Epithelial cell of prostate (primary cell): ENCODE data around the gene AVPR2.
A peak's percentile ranks its signal among the peaks of the same experiment; 100 is the strongest.

Experiments used
- DNase-seq: peaks from one replicate; pipeline ENCODE4 v3.0.0-alpha.2; 2011; ENCODE audit warnings: low read depth, low spot score
- H3K27ac ChIP-seq: fragments of 450-650 bp; 2 replicates; pipeline ENCODE4 v1.5.1; 2017; ENCODE audit warnings: mild to moderate bottlenecking

Gene AVPR2

DNA sequence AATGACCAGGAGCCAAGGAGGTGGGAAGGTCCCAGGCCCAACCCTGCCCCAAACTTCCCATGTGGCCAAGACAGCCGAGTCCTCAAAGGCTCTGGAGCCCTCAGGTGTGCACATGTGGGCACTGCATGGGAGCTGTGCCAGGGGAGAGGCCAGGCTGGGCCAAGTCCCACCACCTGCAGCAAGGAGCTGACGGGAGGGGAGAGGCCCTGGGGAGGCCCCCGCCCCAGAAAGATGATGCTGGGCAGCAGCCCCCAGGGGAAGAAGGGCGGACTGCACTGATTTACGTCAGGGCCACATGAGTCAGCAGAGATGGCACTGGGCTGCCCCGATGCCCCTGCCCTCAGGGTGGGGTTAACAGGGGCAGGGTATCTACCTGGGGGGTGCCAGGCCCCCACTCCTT, 19.9 kb upstream of the AVPR2 start:
- DNase-seq: no peak
- no peak overlapping the region for H3K27ac ChIP-seq

DNA sequence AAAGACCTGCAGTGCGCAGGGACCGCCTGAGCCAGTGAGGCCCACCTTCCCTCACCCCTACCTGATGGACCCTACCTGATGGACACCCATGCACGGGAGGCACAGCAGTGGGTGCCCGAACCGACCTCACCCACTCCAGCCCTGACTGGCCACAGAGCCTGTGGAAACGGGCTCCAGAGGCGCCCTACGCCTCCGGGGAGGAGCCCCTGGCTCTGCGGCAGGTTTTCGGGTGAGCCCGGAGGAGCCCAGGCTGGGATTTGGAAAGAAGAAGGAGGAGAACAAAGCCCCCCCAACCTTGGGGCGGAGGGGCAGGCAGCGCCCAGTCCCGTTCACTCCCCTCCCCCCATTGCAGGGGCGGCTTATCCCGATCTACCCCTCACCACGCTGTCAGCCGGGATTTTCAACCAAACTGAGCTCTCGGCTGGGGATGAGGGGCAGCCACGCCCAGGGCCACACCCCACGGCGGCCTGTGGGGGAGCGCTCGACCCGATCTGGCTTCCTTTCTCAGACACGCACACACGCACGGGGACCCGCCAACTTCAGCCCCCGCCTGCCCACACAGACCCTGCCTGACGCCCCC, 19.2 kb upstream of the AVPR2 start:
- no peak overlapping the region for H3K27ac ChIP-seq
- no peak for DNase-seq

DNA sequence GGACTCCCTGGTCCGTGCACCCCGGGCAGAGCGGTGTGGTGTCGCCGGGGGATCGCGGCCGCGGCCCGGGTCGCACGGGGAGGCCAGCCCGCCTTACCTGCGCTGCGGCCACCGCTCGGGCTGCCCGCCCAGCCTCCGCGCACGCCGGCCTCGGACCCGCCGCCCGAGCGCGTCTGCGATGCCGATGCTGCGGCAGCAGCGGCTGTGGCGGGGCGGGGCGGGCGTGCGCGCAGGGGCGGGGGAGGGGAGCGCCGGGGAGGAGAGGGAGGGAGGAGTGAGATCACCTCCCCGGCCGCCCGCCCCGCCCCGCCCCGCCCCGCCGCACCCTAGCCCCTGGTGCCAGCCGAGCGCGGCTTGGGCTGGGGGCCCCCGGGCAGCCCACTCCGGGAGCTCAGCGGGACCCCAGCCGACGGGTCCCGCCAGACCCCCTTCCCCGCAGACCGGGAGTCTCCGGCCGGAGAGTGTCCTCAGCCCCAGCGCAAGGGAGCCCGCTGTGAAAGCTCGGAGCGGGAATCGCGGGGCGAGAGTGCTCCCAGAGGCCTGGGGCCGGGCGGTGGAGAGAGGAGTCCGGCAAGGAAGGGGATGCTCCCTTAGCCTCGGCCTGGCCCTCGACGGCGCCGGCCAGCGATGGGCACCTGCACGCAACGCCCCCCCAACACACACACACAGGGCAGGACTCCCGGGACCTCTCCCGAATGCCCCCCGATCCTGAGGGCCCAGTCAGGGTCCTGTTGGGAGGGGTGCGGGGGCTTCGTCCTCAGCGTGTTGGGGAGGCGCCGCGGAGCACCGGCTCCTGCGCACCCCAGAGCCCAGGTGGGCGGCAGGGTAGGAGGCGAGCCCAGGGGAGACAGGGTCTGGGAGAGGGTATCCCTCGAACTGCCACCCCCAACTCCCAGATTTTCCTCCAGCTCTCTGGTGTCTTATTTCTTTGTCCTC, 18.2 kb upstream of the AVPR2 start, which contains the start of gene L1CAM:
L1CAM (minus strand) TSS at position 206 of the 936 bp plus-strand sequence. CDS start 10,337 bp downstream, outside the sequence.
- no peak for DNase-seq
- H3K27ac ChIP-seq: no peak within 1 kb of the TSS

DNA sequence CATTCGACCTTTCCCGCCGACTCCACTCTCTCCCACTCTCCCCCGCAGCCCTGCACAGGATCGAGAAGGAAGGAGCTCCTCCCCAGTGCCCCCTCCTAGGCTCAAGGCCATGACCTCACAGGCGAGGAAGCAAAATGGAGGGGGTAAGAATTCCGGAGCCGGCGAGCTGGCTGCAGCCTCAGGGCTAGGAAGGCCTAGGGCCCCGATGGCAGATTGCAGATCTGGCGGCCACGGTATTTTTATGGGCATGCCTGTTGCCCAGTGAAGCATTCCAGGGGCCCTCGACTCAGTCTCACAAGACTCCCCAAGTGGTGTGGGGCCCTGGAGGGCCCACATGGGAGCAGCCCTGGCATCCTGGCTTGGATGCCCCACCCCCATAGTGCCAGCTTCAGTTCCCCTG, 17.6 kb upstream of the AVPR2 start:
- DNase-seq: no peak
- no peak overlapping the region for H3K27ac ChIP-seq

DNA sequence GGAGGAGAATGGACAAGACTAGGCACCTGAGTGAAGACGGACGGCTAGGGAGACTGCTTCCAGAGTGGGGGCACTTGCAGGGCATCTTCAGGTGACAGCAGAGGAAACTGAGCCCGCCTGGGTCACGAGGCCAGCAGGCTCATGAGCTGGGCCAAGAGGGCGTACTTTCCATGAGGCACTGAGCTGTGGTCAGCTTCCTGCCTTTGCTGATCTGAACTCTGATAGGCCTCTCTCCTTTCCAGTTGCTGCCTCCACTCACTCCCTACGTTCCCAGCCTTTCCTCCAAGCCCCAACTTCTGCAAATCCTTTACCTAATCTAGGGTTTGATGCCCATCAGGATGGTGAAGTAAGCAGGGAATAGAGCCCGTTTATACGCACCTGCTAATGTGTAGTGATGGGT, 17.1 kb upstream of the AVPR2 start:
- DNase-seq: no peak
- H3K27ac ChIP-seq: no peak overlapping the region

DNA sequence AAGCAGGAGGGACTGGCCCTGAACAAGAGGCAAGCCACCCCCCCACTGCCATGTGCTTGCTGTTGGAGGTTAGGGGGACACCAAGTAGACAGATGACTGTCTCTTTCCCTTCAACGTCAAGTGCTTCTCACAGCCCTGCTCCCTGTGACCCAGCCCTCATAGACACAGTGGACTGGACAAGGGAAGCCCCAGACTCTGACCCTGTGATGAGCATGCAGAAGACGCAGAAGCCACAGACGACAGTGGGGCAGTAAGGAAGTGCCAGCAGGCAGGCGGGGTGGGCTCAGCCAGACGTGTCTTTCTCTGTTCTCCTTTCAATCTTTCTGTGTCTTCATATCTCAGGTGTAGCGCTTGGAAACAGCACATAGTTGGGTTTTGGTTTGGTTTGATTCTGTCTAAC, 16.1 kb upstream of the AVPR2 start:
- no peak for DNase-seq
- no peak overlapping the region for H3K27ac ChIP-seq

DNA sequence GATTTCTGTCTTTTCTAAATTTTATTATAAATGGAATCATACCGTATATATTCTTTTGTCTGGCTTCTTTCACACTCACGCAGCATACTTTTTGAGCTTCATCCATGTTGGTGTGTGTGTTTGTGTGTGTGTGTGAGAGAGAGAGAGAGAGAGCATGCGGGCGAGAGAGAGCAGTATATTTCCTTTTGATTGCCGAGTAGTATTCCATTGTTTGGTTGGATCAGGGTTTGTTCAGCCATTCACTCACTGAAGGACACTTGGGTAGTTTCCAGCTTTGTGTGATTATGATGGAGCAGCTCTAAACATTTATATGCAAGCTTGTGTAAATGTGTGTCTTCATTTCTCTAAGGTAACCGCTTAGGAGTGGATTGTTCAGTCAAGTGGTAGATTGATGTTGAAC, 15.3 kb upstream of the AVPR2 start:
- H3K27ac ChIP-seq: no peak overlapping the region
- no peak for DNase-seq

DNA sequence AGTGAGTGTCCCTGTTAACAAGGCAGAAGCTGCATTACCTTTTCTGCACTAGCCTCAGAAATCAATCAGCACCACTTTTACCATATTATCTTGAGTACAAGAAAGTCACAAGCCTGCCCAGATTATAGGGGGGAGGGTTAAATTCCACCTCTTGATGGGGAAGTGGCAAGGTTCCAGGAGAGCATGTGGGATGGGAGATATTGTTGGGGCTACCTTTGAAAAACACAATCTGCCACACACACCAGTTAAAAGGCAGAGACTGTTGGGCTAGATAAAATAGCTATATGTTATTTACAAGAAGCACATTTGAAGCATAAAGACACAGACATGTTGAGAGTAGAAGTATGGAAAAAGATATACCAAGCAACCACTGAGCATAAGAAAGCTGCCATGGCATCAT, 6.6 kb upstream of the AVPR2 start:
- DNase-seq: no peak
- no peak overlapping the region for H3K27ac ChIP-seq

DNA sequence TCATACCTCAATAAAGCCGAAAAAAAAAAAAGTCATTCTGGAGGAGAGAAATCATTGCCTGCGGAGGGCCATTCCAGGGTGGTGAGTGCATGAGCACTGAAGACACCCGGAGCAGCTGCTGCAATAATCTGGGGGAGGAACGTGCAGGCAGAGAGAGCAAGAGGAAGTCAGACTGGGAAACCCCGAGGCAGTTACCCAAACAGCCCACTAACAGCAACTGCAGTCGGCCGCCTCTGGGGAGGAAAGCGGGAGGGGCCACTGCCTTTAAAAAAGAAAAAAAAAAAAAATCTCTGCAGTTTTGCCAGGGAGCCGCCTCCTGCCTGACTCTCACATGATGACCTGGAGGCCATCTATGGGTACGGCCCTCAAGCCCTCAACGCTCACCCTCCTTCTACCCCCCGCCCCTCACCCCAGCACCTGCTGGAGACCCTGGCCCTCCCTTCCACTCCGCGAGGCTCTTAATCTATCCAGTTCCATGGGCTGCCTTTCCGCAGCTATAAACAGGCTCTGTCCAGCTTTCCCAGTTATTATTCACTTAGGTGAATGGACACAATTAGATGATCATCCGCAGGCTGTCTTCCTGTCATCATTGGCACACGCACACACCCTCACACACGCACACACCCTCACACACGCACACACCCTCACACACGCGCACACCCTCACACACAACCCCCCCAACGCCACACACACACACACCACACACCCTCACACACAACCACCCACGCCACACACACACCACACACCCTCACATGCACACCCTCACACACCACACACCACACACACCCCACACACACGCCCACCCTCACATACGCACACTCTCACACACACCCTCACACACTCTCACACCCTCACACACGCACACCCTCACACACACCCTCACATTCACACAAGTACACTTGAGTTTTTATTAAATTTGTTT, 3.4 kb upstream of the AVPR2 start:
- H3K27ac ChIP-seq: no peak overlapping the region
- DNase-seq: peak; percentile 22

DNA sequence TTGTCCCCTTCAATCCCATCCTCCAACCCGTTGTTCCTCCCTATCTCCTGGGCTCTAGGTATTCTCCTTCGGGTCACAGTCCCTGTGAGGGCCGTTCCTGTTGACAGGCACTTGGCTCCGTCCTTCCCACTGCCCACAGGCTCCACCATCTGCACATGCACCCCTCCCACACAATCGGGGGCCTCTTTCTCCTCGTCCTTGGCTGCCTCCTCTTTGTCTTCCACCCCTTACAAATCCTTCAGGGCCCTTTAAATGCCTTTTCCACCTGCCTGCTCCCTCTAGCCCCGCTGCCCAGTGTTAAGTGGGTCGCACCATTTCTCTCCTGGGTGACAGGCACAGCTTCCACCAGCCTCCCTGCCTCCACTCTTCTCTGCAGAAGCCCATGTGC, 2.7 kb upstream of the AVPR2 start:
- H3K27ac ChIP-seq: no peak overlapping the region
- DNase-seq: no peak

DNA sequence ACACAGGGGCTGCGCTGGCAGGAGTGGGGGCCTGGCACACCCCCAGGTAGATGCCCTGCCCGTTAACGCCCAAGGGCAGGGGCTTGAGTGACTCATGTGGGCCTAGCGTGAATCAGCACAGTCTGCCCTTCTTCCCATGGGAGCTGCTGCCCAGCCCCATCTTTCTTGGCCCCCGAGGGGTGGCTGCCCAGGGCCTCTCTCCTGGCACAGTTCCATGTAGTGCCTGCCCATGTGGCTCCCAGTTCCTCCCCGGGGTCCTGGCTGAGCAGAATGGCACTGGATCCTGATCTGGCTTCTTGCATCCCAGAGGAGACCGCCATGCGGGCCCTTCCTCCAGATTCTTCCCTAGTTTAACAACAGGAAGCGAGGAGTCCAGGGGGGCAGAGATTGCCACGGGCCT, 2.1 kb upstream of the AVPR2 start:
- no peak overlapping the region for H3K27ac ChIP-seq
- DNase-seq: no peak

DNA sequence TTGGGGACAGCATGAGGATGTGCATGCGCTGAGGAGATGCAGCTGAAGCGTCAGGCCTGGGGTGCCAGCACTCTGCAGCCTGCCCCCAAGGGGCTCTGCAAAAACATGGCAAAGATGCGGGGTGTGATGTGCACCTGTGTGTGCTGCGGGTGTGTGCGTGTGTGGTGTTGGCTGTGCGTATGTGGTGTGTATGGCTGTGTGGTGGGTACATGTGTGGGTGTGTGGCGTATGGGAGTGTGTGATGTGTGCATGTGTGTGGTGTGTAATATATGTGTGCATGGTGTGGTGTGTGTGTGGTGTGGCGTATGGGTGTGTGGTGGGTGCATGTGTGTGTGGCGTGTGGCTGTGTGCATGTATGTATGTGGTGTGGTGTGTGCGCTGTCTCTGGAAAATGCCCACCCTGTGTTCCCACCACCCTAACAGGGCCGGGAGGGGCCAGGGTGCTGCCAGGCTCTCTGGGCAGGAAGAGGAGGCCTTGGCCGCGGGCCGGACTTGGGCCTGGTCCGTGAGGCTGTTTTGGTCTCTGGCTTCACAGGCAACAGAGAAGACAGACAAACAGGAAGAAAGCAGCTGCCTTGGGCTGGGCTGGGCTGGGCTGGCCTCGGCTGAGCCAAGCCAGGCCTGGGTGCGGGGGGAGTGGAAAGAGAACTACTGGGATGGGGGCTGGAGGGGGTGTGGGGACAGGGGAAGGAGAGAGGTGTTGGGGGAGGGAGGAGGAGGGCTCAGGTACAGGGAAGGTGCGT, 1.1 kb upstream of the AVPR2 start:
- DNase-seq: no peak
- H3K27ac ChIP-seq: no peak overlapping the region

DNA sequence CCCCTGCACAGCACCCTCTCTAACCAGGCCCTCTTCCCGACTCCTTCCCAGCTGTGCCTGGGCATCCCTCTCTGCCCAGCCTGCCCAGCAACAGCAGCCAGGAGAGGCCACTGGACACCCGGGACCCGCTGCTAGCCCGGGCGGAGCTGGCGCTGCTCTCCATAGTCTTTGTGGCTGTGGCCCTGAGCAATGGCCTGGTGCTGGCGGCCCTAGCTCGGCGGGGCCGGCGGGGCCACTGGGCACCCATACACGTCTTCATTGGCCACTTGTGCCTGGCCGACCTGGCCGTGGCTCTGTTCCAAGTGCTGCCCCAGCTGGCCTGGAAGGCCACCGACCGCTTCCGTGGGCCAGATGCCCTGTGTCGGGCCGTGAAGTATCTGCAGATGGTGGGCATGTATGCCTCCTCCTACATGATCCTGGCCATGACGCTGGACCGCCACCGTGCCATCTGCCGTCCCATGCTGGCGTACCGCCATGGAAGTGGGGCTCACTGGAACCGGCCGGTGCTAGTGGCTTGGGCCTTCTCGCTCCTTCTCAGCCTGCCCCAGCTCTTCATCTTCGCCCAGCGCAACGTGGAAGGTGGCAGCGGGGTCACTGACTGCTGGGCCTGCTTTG, 1.1 kb downstream of the AVPR2 start:
- no peak for DNase-seq
- H3K27ac ChIP-seq: no peak overlapping the region

DNA sequence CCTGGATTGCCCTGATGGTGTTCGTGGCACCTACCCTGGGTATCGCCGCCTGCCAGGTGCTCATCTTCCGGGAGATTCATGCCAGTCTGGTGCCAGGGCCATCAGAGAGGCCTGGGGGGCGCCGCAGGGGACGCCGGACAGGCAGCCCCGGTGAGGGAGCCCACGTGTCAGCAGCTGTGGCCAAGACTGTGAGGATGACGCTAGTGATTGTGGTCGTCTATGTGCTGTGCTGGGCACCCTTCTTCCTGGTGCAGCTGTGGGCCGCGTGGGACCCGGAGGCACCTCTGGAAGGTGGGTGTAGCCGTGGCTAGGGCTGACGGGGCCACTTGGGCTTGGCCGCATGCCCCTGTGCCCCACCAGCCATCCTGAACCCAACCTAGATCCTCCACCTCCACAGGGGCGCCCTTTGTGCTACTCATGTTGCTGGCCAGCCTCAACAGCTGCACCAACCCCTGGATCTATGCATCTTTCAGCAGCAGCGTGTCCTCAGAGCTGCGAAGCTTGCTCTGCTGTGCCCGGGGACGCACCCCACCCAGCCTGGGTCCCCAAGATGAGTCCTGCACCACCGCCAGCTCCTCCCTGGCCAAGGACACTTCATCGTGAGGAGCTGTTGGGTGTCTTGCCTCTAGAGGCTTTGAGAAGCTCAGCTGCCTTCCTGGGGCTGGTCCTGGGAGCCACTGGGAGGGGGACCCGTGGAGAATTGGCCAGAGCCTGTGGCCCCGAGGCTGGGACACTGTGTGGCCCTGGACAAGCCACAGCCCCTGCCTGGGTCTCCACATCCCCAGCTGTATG, 1.8 kb downstream of the AVPR2 start:
- no peak overlapping the region for H3K27ac ChIP-seq
- no peak for DNase-seq

DNA sequence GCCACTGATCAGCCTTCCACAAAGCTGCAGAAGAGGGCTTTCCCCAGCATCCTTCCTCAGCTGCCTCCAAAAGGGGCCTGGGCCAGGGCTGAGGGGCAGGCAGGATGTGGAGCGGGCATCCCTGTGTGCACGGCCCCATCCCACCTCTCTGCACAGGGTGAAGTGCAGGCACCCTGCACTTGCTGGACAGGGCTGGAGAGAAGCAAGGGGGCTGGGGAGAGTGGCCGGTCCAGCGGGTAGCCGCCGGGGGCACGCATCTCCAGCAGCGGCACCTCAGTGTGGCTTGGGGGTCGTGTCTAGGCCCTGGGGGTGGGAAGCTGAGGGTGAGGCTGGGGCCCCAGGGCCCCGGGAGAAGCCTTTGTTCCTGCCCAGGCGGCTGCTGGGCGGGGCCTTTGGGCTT, 3.0 kb downstream of the AVPR2 start:
- DNase-seq: no peak
- H3K27ac ChIP-seq: no peak overlapping the region

DNA sequence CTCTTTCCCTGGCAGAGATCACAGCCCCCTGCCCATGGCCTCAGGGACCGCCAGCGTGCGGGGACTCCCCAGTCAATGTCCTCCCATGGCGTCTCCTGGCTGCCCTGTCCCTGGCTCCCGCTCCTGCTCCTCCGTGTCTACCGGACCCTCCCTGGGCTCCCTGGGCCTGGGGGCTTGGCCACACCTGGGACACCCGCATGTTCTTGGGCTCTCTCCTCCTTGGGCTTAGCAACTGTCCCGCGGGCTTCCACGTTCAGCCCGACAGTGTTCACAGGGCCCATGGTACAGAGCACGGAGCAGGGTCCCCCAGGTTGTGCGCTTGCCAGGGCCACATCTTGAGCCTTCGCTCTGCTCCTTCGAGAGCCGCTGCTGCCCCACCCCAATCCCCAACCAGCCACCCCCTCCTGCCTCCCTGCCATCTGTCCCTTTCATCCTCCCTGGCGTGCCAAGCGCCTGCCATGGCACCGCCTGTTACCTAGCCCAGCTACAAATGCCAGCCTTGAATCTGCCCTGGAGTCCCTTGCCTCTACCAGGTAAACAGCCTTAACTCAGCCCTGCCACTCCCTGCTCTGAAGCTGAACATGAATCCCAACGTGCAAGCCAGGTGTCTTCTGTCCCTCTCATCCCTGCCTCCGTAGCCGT, 3.9 kb downstream of the AVPR2 start:
- H3K27ac ChIP-seq: no peak overlapping the region
- DNase-seq: no peak

DNA sequence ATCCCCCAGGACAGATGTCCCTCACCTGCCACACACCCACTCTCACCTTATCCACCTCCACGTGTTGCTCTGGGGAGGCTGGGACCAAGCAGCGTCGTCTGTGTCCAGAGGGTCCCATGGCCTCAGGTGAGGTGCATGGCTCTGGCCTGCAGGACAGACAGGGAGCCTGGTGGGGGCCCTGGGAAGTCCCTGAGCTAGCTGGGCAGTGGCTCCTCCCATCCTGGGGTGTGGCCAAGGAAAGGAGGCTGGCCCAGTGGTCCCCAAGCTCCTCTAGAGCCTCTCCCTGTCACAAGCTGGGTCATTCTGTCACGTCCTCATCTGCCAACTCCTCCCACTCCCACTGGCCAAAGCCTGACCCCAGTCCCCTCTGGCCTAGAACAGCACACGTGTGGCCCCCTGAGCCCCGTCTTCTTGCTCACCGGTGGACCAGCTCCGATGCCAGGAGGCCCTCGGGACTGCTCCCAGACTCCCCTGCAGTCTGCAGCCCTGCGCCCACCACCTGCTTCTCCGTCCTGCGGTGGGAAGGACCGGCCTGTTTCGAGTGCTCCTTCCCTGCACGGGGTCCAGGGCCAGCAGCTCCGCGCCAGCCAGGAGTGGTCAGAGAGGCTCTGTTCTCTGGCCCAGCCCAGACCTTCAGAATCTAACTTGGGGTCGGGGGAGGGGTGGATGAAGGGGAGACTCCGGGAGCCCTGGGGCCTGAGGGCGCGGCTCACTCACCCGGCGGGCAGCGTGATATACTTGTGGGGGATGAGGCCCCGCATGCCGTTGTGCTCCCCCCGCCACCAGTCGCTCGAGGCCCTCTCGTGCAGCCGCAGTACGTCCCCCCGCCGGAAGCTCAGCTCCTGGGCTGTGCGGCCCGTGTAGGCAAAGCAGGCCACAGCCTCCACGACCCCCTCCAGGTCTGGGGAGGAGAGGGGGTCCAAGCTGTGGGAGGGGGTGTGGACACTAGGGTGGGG, 4.8 kb downstream of the AVPR2 start:
- no peak overlapping the region for H3K27ac ChIP-seq
- no peak for DNase-seq
